H9 (cell line): Measurements from ENCODE around the gene ALG14. TPM values are rescaled to one million over a fixed set of nuclear protein-coding genes. Genes with fewer than 3 reads are reported as not detected.

Source experiments
- DNase-seq: peaks from one replicate; pipeline ENCODE4 v3.0.0-alpha.2; 2017
- H2AFZ ChIP-seq: one replicate; pipeline ENCODE4 v1.6.1; 2013; ENCODE audit warnings: mild to moderate bottlenecking, low read length, control low read depth, moderate library complexity
- H2AK5ac ChIP-seq: 2 replicates; pipeline ENCODE4 v1.6.1; 2013; ENCODE audit warnings: low read length, control low read depth, mixed read lengths; ENCODE audit not compliant: insufficient read length
- H2BK120ac ChIP-seq: one replicate; pipeline ENCODE4 v1.6.1; 2013; ENCODE audit warnings: low read depth, mild to moderate bottlenecking, low read length, control low read depth, inconsistent platforms; ENCODE audit not compliant: poor library complexity, severe bottlenecking
- H2BK12ac ChIP-seq: 2 replicates; pipeline ENCODE4 v1.6.1; 2013; ENCODE audit warnings: low read length, control low read depth, mixed read lengths, low read depth; ENCODE audit not compliant: insufficient read length
- H2BK15ac ChIP-seq: 2 replicates; pipeline ENCODE4 v1.6.1; 2013; ENCODE audit warnings: low read depth, low read length, control low read depth
- H2BK20ac ChIP-seq: one replicate; pipeline ENCODE4 v1.6.1; 2013; ENCODE audit warnings: low read depth, mild to moderate bottlenecking, low read length, control low read depth, inconsistent platforms; ENCODE audit not compliant: poor library complexity, severe bottlenecking
- H2BK5ac ChIP-seq: 2 replicates; pipeline ENCODE4 v1.6.1; 2013; ENCODE audit warnings: low read length, control low read depth, mixed read lengths; ENCODE audit not compliant: insufficient read length
- H3K14ac ChIP-seq: 2 replicates; pipeline ENCODE4 v1.6.1; 2013; ENCODE audit warnings: low read length, control low read depth; ENCODE audit not compliant: insufficient read depth
- H3K18ac ChIP-seq: 2 replicates; pipeline ENCODE4 v1.6.1; 2013; ENCODE audit warnings: low read depth, mild to moderate bottlenecking, mixed read lengths, low read length, control low read depth; ENCODE audit not compliant: insufficient read length
- H3K23ac ChIP-seq: 2 replicates; pipeline ENCODE4 v1.6.1; 2013; ENCODE audit warnings: low read length, control low read depth, mixed read lengths, low read depth; ENCODE audit not compliant: insufficient read length
- H3K23me2 ChIP-seq: 2 replicates; pipeline ENCODE4 v1.6.1; 2013; ENCODE audit warnings: low read depth, mild to moderate bottlenecking, mixed read lengths, low read length, control low read depth; ENCODE audit not compliant: insufficient read length, poor library complexity, severe bottlenecking
- H3K27ac ChIP-seq: 2 replicates; pipeline ENCODE4 v1.5.1; 2013; ENCODE audit warnings: low read length, control low read depth, mixed read lengths, low read depth; ENCODE audit not compliant: insufficient read length
- H3K27me3 ChIP-seq: 2 replicates; pipeline ENCODE4 v1.6.1; 2013; ENCODE audit warnings: low read length, control low read depth, inconsistent platforms; ENCODE audit not compliant: insufficient read depth
- H3K4ac ChIP-seq: 2 replicates; pipeline ENCODE4 v1.6.1; 2013; ENCODE audit warnings: low read depth, mild to moderate bottlenecking, control low read depth, inconsistent platforms, low read length, moderate library complexity
- H3K4me1 ChIP-seq: 2 replicates; pipeline ENCODE4 v1.6.1; 2013; ENCODE audit warnings: low read length, control low read depth, inconsistent platforms; ENCODE audit not compliant: insufficient read depth
- H3K4me2 ChIP-seq: 2 replicates; pipeline ENCODE4 v1.6.1; 2013; ENCODE audit warnings: low read length, control low read depth, mixed read lengths; ENCODE audit not compliant: insufficient read length, insufficient read depth
- H3K56ac ChIP-seq: 2 replicates; pipeline ENCODE4 v1.6.1; 2013; ENCODE audit warnings: low read depth, mild to moderate bottlenecking, mixed read lengths, low read length, control low read depth; ENCODE audit not compliant: insufficient read length
- H3K79me1 ChIP-seq: 2 replicates; pipeline ENCODE4 v1.6.1; 2013; ENCODE audit warnings: low read depth, mild to moderate bottlenecking, moderate library complexity, low read length, control low read depth, inconsistent platforms; ENCODE audit not compliant: insufficient read depth, poor library complexity, severe bottlenecking
- H3K79me2 ChIP-seq: 2 replicates; pipeline ENCODE4 v1.6.1; 2013; ENCODE audit warnings: low read length, control low read depth, inconsistent platforms; ENCODE audit not compliant: insufficient read depth
- H3K9ac ChIP-seq: 2 replicates; pipeline ENCODE4 v1.6.1; 2013; ENCODE audit warnings: low read length, control low read depth, mixed read lengths; ENCODE audit not compliant: insufficient read length; ENCODE audit errors: extremely low read depth
- H3K9me3 ChIP-seq: one replicate; pipeline ENCODE4 v1.6.1; 2013; ENCODE audit warnings: low read depth, low read length, inconsistent platforms; ENCODE audit not compliant: control insufficient read depth
- H3T11ph ChIP-seq: one replicate; pipeline ENCODE4 v1.6.1; 2013; ENCODE audit warnings: mild to moderate bottlenecking, low read length, control low read depth, inconsistent platforms
- H4K20me1 ChIP-seq: one replicate; pipeline ENCODE4 v1.6.1; 2013; ENCODE audit not compliant: control insufficient read depth, insufficient read length, insufficient read depth
- H4K5ac ChIP-seq: 2 replicates; pipeline ENCODE4 v1.6.1; 2013; ENCODE audit warnings: low read depth, mild to moderate bottlenecking, mixed read lengths, low read length, control low read depth; ENCODE audit not compliant: insufficient read length
- H4K8ac ChIP-seq: replicated peaks from 2 replicates; pipeline ENCODE4 v1.6.1; 2013; ENCODE audit warnings: low read length, control low read depth, mixed read lengths, low read depth; ENCODE audit not compliant: insufficient read length
- H4K91ac ChIP-seq: 2 replicates; pipeline ENCODE4 v1.6.1; 2013; ENCODE audit warnings: low read depth, mild to moderate bottlenecking, moderate library complexity, mixed read lengths, low read length, control low read depth; ENCODE audit not compliant: insufficient read length
- H3K27ac Mint-ChIP-seq, 3 experiments: 2 replicates in 2 of 3; 3 replicates in 1 of 3; pipeline ENCODE4 v1.8.0; 2020 to 2021; ENCODE audit warnings: mixed read lengths in 3 of 3, mild to moderate bottlenecking in 1 of 3, moderate library complexity in 1 of 3
- H3K27me3 Mint-ChIP-seq: 2 replicates; pipeline ENCODE4 v1.8.0; 2021; ENCODE audit warnings: low read depth, mild to moderate bottlenecking, moderate library complexity, mixed read lengths
- H3K36me3 Mint-ChIP-seq, 3 experiments: 2 replicates in 2 of 3; 3 replicates in 1 of 3; pipeline ENCODE4 v1.8.0; 2020 to 2021; ENCODE audit warnings: low read depth in 3 of 3, mixed read lengths in 3 of 3; ENCODE audit not compliant: insufficient read depth in 1 of 3
- H3K4me1 Mint-ChIP-seq, 2 experiments: 2 replicates each; pipeline ENCODE4 v1.8.0; 2020; ENCODE audit warnings: mixed read lengths in 2 of 2
- H3K4me3 Mint-ChIP-seq, 2 experiments: 2 replicates in 1 of 2; 3 replicates in 1 of 2; pipeline ENCODE4 v1.8.0; 2020 to 2021; ENCODE audit warnings: mild to moderate bottlenecking in 2 of 2, mixed read lengths in 2 of 2, moderate library complexity in 1 of 2
- H3K9me3 Mint-ChIP-seq, 2 experiments: 2 replicates in 1 of 2; 3 replicates in 1 of 2; pipeline ENCODE4 v1.8.0; 2020; ENCODE audit warnings: mild to moderate bottlenecking in 2 of 2, mixed read lengths in 2 of 2, moderate library complexity in 1 of 2
- CTCF ChIP-seq: fragments of 200-600 bp; sonication (generic); conservative IDR thresholded peaks from 3 replicates; pipeline ENCODE4 v1.8.0; 2021; ENCODE audit warnings: antibody characterized with exemption, mild to moderate bottlenecking
- WGBS: extraction: QIAGEN DNeasy Blood & Tissue Kit; methylation state at CpG from one replicate; pipeline ENCODE4 v1.1.7; 2013; ENCODE audit warnings: missing lambda C conversion rate, low lambda C conversion rate, mixed read lengths; ENCODE audit not compliant: insufficient read length; ENCODE audit errors: extremely low coverage; 5-methylcytosine and 5-hydroxymethylcytosine counted together
- total RNA-seq: library from RNA; stranded (reverse); gene quantifications from 2 replicates; pipeline ENCODE4 v1.2.1, GENCODE V29; 2021

ALG14 gene
- total RNA-seq, 1 experiment from 2014 or later: 2.5 TPM

GRCh38 chr1:95073446-95073845 is 695 bp upstream of the ALG14 start:
- peak overlapping the region; percentile 98 to 99 for H3K4me3 Mint-ChIP-seq
- H3K27me3 Mint-ChIP-seq: no peaks in the 10 kb centered on the region; the same call in 1 of the 2 replicates
- peak overlapping the region; percentile 74 for H3K4me2 ChIP-seq
- H3K56ac ChIP-seq: no peak overlapping the region
- H2AK5ac ChIP-seq: no peak overlapping the region
- H4K8ac ChIP-seq: no peak overlapping the region
- H3K9ac ChIP-seq: no peak overlapping the region
- no peaks in the 10 kb centered on the region for H3K9me3 ChIP-seq
- no peak overlapping the region for H3K23ac ChIP-seq
- no peak overlapping the region for H2BK120ac ChIP-seq
- H3K23me2 ChIP-seq: peaks cover 4% of the 10 kb centered on the region
- no peaks in the 10 kb centered on the region for H3K4me1 ChIP-seq
- DNase-seq: no peak
- peaks cover 7 to 9% of the 10 kb centered on the region in 2 experiments; a peak in 3 of 4 replicates for H3K4me1 Mint-ChIP-seq
- H4K5ac ChIP-seq: no peak overlapping the region
- no peak overlapping the region for H3T11ph ChIP-seq
- WGBS: no CpG with 5 or more reads among the region's 3 CpGs
- H3K79me2 ChIP-seq: no peaks in the 10 kb centered on the region
- H3K18ac ChIP-seq: no peak overlapping the region
- H3K27me3 ChIP-seq: no peaks in the 10 kb centered on the region
- H2AFZ ChIP-seq: no peak overlapping the region
- no peak overlapping the region for H3K4ac ChIP-seq
- no peak overlapping the region for H3K27ac Mint-ChIP-seq
- H4K91ac ChIP-seq: no peak overlapping the region
- H3K27ac ChIP-seq: no peak overlapping the region
- no peak overlapping the region for H2BK5ac ChIP-seq
- no peaks in the 10 kb centered on the region for H4K20me1 ChIP-seq
- no peaks in the 10 kb centered on the region for H3K36me3 Mint-ChIP-seq
- H2BK12ac ChIP-seq: no peak overlapping the region
- H2BK20ac ChIP-seq: no peak overlapping the region
- H2BK15ac ChIP-seq: no peak overlapping the region
- TF ChIP-seq CTCF: no peak
- H3K79me1 ChIP-seq: no peaks in the 10 kb centered on the region
- H3K9me3 Mint-ChIP-seq: no peaks in the 10 kb centered on the region
- H3K14ac ChIP-seq: no peak overlapping the region
